Measurements from ENCODE around the gene SCCPDH.

- TF ChIP-seq EP300 (IDR thresholded peaks at IDR 0.05; ENCODE audit: borderline replicate concordance in 1 of 2, low read depth in 1 of 2, low read length in 1 of 2) (no peak), TAF1 (IDR thresholded peaks at IDR 0.05; ENCODE audit: borderline replicate concordance, low read depth, low read length) (no peak), REST (IDR thresholded peaks at IDR 0.05; ENCODE audit: low read depth, low read length) (no peak), RFX5 (IDR thresholded peaks at IDR 0.05; ENCODE audit: low read length) (no peak), POLR2AphosphoS5 (IDR thresholded peaks at IDR 0.05; ENCODE audit: low read depth, low read length) (no peak), CTCF (IDR thresholded peaks at IDR 0.05) (no peak), NRF1 (IDR thresholded peaks at IDR 0.05; ENCODE audit: low read depth, low read length) (peak; percentile 15; the same call in 1 of the 2 replicates), PBX3 (IDR thresholded peaks at IDR 0.05) (no peak), RAD21 (IDR thresholded peaks at IDR 0.05; ENCODE audit: low read length) (no peak), SIN3A (IDR thresholded peaks at IDR 0.05; ENCODE audit: borderline replicate concordance, low read depth, low read length) (no peak), GATA2 (CRISPR knock-in tag; IDR thresholded peaks at IDR 0.05) (no peak)
These were observed 504 bp downstream of the SCCPDH start for GRCh38 chr1:246724731-246725095.
